ENCODE data around the gene DNAJA4. TPM values are rescaled to one million over a fixed set of nuclear protein-coding genes. Genes with fewer than 3 reads are reported as not detected.

Gene DNAJA4
- polyA plus RNA-seq, 1 of the 3 experiments (the other 2 are of a cell fraction), result 0.03 TPM

DNA sequence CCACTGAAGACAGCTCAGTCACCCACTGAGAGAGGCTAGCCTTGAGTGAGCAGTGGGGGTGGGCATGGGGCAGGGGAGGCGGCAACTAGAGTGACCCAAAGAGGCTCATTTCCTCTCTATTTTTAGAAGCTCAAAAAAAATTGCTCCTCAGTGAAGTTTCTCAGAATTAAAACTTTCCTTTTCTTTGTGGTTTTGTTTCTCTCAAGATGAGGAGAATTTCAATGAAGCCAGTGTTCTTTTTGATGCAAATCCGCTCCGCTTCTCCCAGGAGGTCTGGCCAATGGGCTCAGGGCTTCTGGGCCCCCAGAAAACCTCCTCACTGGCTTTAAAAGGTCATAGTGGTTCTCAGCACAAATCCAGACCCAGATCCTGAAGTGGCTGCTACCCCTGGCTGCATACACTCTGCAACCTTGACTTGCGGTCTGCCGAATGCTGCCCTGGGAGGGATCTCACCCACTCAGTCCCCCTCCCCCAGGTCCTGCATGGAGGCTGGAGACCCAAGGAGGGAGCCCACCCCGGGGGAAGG lies 29.8 kb upstream of the DNAJA4 start, which contains the start of gene ACSBG1 (continued):
- no peak for TF ChIP-seq FOXJ3 (CRISPR knock-in tag; IDR thresholded peaks at IDR 0.05)

DNA sequence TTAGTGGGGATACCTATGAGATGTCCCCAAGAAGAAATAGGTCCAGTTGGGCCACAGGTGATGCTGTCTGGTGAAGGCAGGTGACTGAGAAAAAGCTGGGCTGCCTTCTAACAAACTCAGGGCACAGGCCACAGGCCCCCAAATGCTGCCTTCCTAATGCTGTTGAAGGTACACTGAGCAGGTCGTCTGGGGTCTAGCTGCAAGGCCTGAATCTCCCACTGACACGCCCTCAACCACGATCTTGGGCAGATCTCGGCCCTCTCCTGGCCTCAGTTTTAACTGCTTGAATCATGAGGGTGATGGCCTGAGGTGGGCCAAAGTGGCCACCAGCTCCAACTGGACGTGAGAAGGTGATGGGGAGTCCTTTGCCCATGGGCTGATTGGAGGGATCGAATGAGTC lies 27.9 kb upstream of the DNAJA4 start:
- Histone ChIP-seq H3K4me2 (no peak overlapping the region), H3K27ac (ENCODE audit: low read depth in 2 of 2, low read length in 1 of 2) (no peak overlapping the region), H2AFZ (ENCODE audit: low read depth) (no peak overlapping the region), H3K79me2 (ENCODE audit: insufficient read depth) (no peaks in the 10 kb centered on the region), H3F3A (replicated peaks; ENCODE audit: insufficient read depth) (no peaks in the 10 kb centered on the region), H3K4me3 (ENCODE audit: low read depth in 2 of 2, low read length in 1 of 2) (no peak overlapping the region), H3K27me3 (ENCODE audit: insufficient read depth) (peaks cover 5% of the 10 kb centered on the region; the same call in 1 of the 2 replicates), H3K9ac (no peak overlapping the region), H3K36me3 (replicated peaks in 1 of 2; ENCODE audit: control insufficient read depth in 1 of 2, insufficient read depth in 2 of 2, low read length in 1 of 2) (no peaks in the 10 kb centered on the region), H3K9me2 (no peaks in the 10 kb centered on the region), H3K4me1 (ENCODE audit: control insufficient read depth in 1 of 2, insufficient read depth in 2 of 2, low read depth in 1 of 2, low read length in 1 of 2) (no peaks in the 10 kb centered on the region), H4K20me1 (ENCODE audit: insufficient read depth) (no peaks in the 10 kb centered on the region), H3K9me3 (no peaks in the 10 kb centered on the region)
- 58% methylated on average over 5 of the region's 6 CpGs for WGBS (ENCODE audit: low lambda C conversion rate)
- TF ChIP-seq SIN3A (IDR thresholded peaks at IDR 0.05; ENCODE audit: borderline replicate concordance, low read depth, low read length) (no peak), TAF1 (IDR thresholded peaks at IDR 0.05; ENCODE audit: borderline replicate concordance, low read depth, low read length) (no peak), EP300 (IDR thresholded peaks at IDR 0.05; ENCODE audit: borderline replicate concordance in 1 of 2, low read depth in 1 of 2, low read length in 1 of 2) (no peak), CHD2 (IDR thresholded peaks at IDR 0.05; ENCODE audit: low read length, partially characterized antibody) (no peak)
- POLR2A ChIA-PET, result no interaction called here
- no peak for DNase-seq
- CTCF ChIA-PET, result interaction anchor here (0.7 to 11.0 kb wide), 5 partner anchors 39 to 277 kb away, joined by 3 to 168 read pairs (median 5); no protein-coding TSS in a partner anchor

- H4K20me1 ChIP-seq (ENCODE audit: insufficient read depth), result no peaks in the 10 kb centered on the region
- no peak overlapping the region for H3K27ac ChIP-seq (ENCODE audit: low read depth in 2 of 2, low read length in 1 of 2)
- no peak overlapping the region for H3K9ac ChIP-seq
- no peaks in the 10 kb centered on the region for H3K4me1 ChIP-seq (ENCODE audit: control insufficient read depth in 1 of 2, insufficient read depth in 2 of 2, low read depth in 1 of 2, low read length in 1 of 2)
- no peaks in the 10 kb centered on the region for H3F3A ChIP-seq (replicated peaks; ENCODE audit: insufficient read depth)
- 68% methylated on average over 6 of the region's 6 CpGs for WGBS (ENCODE audit: low lambda C conversion rate)
- H3K9me3 ChIP-seq, result no peaks in the 10 kb centered on the region
- H3K36me3 ChIP-seq (replicated peaks in 1 of 2; ENCODE audit: control insufficient read depth in 1 of 2, insufficient read depth in 2 of 2, low read length in 1 of 2), result no peaks in the 10 kb centered on the region
- H3K4me2 ChIP-seq, result no peak overlapping the region
- POLR2A ChIA-PET, result no interaction called here
- no peaks in the 10 kb centered on the region for H3K9me2 ChIP-seq
- TF ChIP-seq TEAD4 (IDR thresholded peaks at IDR 0.05; ENCODE audit: borderline replicate concordance, insufficient read depth), result no peak
- no peak for TF ChIP-seq NFIC (IDR thresholded peaks at IDR 0.05; ENCODE audit: borderline replicate concordance)
- TF ChIP-seq JUND (IDR thresholded peaks at IDR 0.05), result no peak
- TF ChIP-seq, protein P1, sequence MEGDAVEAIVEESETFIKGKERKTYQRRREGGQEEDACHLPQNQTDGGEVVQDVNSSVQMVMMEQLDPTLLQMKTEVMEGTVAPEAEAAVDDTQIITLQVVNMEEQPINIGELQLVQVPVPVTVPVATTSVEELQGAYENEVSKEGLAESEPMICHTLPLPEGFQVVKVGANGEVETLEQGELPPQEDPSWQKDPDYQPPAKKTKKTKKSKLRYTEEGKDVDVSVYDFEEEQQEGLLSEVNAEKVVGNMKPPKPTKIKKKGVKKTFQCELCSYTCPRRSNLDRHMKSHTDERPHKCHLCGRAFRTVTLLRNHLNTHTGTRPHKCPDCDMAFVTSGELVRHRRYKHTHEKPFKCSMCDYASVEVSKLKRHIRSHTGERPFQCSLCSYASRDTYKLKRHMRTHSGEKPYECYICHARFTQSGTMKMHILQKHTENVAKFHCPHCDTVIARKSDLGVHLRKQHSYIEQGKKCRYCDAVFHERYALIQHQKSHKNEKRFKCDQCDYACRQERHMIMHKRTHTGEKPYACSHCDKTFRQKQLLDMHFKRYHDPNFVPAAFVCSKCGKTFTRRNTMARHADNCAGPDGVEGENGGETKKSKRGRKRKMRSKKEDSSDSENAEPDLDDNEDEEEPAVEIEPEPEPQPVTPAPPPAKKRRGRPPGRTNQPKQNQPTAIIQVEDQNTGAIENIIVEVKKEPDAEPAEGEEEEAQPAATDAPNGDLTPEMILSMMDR (IDR thresholded peaks at IDR 0.05), result no peak
- no peak for TF ChIP-seq RCOR1 (IDR thresholded peaks at IDR 0.05; ENCODE audit: low read length)
- no peak for TF ChIP-seq FOXM1 (IDR thresholded peaks at IDR 0.05; ENCODE audit: low read depth)
- TF ChIP-seq YY1 (IDR thresholded peaks at IDR 0.05; ENCODE audit: low read depth), result no peak
- no peak for TF ChIP-seq SIN3A (IDR thresholded peaks at IDR 0.05; ENCODE audit: borderline replicate concordance, low read depth, low read length)
- TF ChIP-seq, protein P2, sequence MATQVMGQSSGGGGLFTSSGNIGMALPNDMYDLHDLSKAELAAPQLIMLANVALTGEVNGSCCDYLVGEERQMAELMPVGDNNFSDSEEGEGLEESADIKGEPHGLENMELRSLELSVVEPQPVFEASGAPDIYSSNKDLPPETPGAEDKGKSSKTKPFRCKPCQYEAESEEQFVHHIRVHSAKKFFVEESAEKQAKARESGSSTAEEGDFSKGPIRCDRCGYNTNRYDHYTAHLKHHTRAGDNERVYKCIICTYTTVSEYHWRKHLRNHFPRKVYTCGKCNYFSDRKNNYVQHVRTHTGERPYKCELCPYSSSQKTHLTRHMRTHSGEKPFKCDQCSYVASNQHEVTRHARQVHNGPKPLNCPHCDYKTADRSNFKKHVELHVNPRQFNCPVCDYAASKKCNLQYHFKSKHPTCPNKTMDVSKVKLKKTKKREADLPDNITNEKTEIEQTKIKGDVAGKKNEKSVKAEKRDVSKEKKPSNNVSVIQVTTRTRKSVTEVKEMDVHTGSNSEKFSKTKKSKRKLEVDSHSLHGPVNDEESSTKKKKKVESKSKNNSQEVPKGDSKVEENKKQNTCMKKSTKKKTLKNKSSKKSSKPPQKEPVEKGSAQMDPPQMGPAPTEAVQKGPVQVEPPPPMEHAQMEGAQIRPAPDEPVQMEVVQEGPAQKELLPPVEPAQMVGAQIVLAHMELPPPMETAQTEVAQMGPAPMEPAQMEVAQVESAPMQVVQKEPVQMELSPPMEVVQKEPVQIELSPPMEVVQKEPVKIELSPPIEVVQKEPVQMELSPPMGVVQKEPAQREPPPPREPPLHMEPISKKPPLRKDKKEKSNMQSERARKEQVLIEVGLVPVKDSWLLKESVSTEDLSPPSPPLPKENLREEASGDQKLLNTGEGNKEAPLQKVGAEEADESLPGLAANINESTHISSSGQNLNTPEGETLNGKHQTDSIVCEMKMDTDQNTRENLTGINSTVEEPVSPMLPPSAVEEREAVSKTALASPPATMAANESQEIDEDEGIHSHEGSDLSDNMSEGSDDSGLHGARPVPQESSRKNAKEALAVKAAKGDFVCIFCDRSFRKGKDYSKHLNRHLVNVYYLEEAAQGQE (IDR thresholded peaks at IDR 0.05; ENCODE audit: low read depth, low read length), result no peak
- DNase-seq, result no peak
- H3K4me3 ChIP-seq (ENCODE audit: low read depth in 2 of 2, low read length in 1 of 2), result no peak overlapping the region
- no peaks in the 10 kb centered on the region for H3K79me2 ChIP-seq (ENCODE audit: insufficient read depth)
- H2AFZ ChIP-seq (ENCODE audit: low read depth), result no peak overlapping the region
- CTCF ChIA-PET, result interaction anchor here (0.7 to 11.0 kb wide), 6 partner anchors 40 to 278 kb away, joined by 3 to 168 read pairs (median 5); no protein-coding TSS in a partner anchor
- peaks cover 5% of the 10 kb centered on the region; the same call in 1 of the 2 replicates for H3K27me3 ChIP-seq (ENCODE audit: insufficient read depth)
Measured at GRCh38 chr15:78237146-78237545, 27.2 kb upstream of the DNAJA4 start.
